ENCODE data around the gene NDUFB10. TPM values are rescaled to one million over a fixed set of nuclear protein-coding genes. Genes with fewer than 3 reads are reported as not detected.

The NDUFB10 gene
- polyA plus RNA-seq, 1 donor (not counting 4 experiments of a cell fraction or from before 2014, with no cell fraction given), result 107 TPM

- Histone ChIP-seq H3K4me2 (ENCODE audit: control insufficient read depth, extremely low read depth, insufficient read depth, low read depth, low read length) (no peak overlapping the region), H3K27me3 (ENCODE audit: control insufficient read depth, extremely low read depth, insufficient read depth, low read length) (no peaks in the 10 kb centered on the region), H3K4me3 (ENCODE audit: control insufficient read depth in 2 of 3, extremely low read depth in 1 of 3, insufficient read depth in 2 of 3, low read depth in 1 of 3, low read length in 3 of 3) (no peak overlapping the region), H2AFZ (ENCODE audit: control insufficient read depth, low read length) (no peak overlapping the region), H3K79me2 (ENCODE audit: control insufficient read depth, insufficient read depth, low read length) (peaks cover 35% of the 10 kb centered on the region), H3K9me1 (ENCODE audit: control insufficient read depth, extremely low read depth, insufficient read depth, low read length) (no peaks in the 10 kb centered on the region), H3K4me1 (ENCODE audit: control insufficient read depth, extremely low read depth, insufficient read depth, low read length) (peaks cover 5% of the 10 kb centered on the region), H3K9me3 (ENCODE audit: control insufficient read depth, low read depth, low read length) (no peaks in the 10 kb centered on the region), H4K20me1 (ENCODE audit: control insufficient read depth, extremely low read depth, insufficient read depth, low read length) (peaks cover 32% of the 10 kb centered on the region), H3K36me3 (ENCODE audit: control insufficient read depth in 2 of 2, extremely low read depth in 1 of 2, insufficient read depth in 2 of 2, low read length in 2 of 2) (peaks cover 45 to 59% of the 10 kb centered on the region in 2 experiments), H3K27ac (ENCODE audit: control insufficient read depth, insufficient read depth, low read length) (no peak overlapping the region), H3K9ac (ENCODE audit: control insufficient read depth, extremely low read depth, insufficient read depth, low read length) (no peak overlapping the region)
- FAIRE-seq (no peak), DNase-seq (ENCODE audit: low read depth, low spot score) (no peak)
- no peak for TF ChIP-seq EZH2 (IDR thresholded peaks at IDR 0.05; ENCODE audit: low read length)
- no peak for TF ChIP-seq CTCF (optimal IDR thresholded peaks at IDR 0.05 in 1 of 3, IDR thresholded peaks at IDR 0.05 in 1 of 3, conservative IDR thresholded peaks at IDR 0.05 in 1 of 3; ENCODE audit: extremely low read depth in 1 of 3, insufficient read depth in 2 of 3, low read length in 3 of 3)
- dilution Hi-C loops (cut with MboI; ENCODE audit: extremely low pct_ligation_motif_present, low sequenced_read_pairs), result no loop called here
Observed at GRCh38 chr16:1999866-2000514, 40.7 kb downstream of the NDUFB10 start.

GRCh38 chr16:2001035-2001434 is 41.7 kb downstream of the NDUFB10 start:
- Histone ChIP-seq H3K9ac (ENCODE audit: control insufficient read depth, extremely low read depth, insufficient read depth, low read length) (no peak overlapping the region), H3K9me3 (ENCODE audit: control insufficient read depth, low read depth, low read length) (no peaks in the 10 kb centered on the region), H3K27ac (ENCODE audit: control insufficient read depth, insufficient read depth, low read length) (no peak overlapping the region), H3K79me2 (ENCODE audit: control insufficient read depth, insufficient read depth, low read length) (peaks cover 45% of the 10 kb centered on the region), H2AFZ (ENCODE audit: control insufficient read depth, low read length) (no peak overlapping the region), H3K36me3 (ENCODE audit: control insufficient read depth in 2 of 2, extremely low read depth in 1 of 2, insufficient read depth in 2 of 2, low read length in 2 of 2) (peaks cover 47 to 69% of the 10 kb centered on the region in 2 experiments), H3K27me3 (ENCODE audit: control insufficient read depth, extremely low read depth, insufficient read depth, low read length) (no peaks in the 10 kb centered on the region), H4K20me1 (ENCODE audit: control insufficient read depth, extremely low read depth, insufficient read depth, low read length) (peaks cover 43% of the 10 kb centered on the region), H3K9me1 (ENCODE audit: control insufficient read depth, extremely low read depth, insufficient read depth, low read length) (no peaks in the 10 kb centered on the region), H3K4me1 (ENCODE audit: control insufficient read depth, extremely low read depth, insufficient read depth, low read length) (peaks cover 9% of the 10 kb centered on the region), H3K4me3 (ENCODE audit: control insufficient read depth in 2 of 3, extremely low read depth in 1 of 3, insufficient read depth in 2 of 3, low read depth in 1 of 3, low read length in 3 of 3) (no peak overlapping the region), H3K4me2 (ENCODE audit: control insufficient read depth, extremely low read depth, insufficient read depth, low read depth, low read length) (no peak overlapping the region)
- DNase-seq (ENCODE audit: low read depth, low spot score), result no peak
- FAIRE-seq, result no peak
- TF ChIP-seq EZH2 (IDR thresholded peaks at IDR 0.05; ENCODE audit: low read length) (no peak), CTCF (optimal IDR thresholded peaks at IDR 0.05 in 1 of 3, IDR thresholded peaks at IDR 0.05 in 1 of 3, conservative IDR thresholded peaks at IDR 0.05 in 1 of 3; ENCODE audit: extremely low read depth in 1 of 3, insufficient read depth in 2 of 3, low read length in 3 of 3) (no peak)
- dilution Hi-C loops (cut with MboI; ENCODE audit: extremely low pct_ligation_motif_present, low sequenced_read_pairs), result no loop called here
